NCI-H1694 (cell line): Measurements from ENCODE around the gene GZMM.
"Not testable (repeated sequence)": the region's sequence is repeated elsewhere in the genome, so short reads cannot be mapped to it uniquely, and the experiment has no call there.

Experiments
- DNase-seq: peaks from one replicate; lab custom pipeline; 2025; lab: John Stamatoyannopoulos, UW

The GZMM gene

GRCh38 chr19:583198-583967, 39.5 kb downstream of the GZMM start:
- no peak for DNase-seq

DNA sequence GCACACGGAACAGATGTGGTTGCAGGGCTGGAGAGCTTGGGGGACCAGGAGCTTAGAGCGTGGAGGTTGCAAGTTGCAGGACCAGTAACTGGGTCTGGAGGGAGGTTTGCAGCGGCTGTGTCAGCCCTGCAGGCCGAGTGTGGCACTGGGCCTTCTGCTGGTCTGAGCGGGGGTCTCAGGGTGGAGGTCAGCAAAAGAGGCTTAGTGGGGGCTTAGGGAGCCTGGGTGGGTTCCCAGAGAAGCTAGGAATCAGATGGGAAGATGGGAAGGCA, 40.1 kb downstream of the GZMM start:
- DNase-seq: no peak

- DNase-seq: peak; percentile 31
These were observed 40.6 kb downstream of the GZMM start for GRCh38 chr19:584240-585001.

- DNase-seq: not testable (repeated sequence)
These were observed 41.3 kb downstream of the GZMM start for GRCh38 chr19:585146-585545.

GRCh38 chr19:585551-586110, 41.8 kb downstream of the GZMM start:
- DNase-seq: no peak

- DNase-seq: peak; percentile 88
These were observed 44.4 kb downstream of the GZMM start for GRCh38 chr19:588093-588740.

DNA sequence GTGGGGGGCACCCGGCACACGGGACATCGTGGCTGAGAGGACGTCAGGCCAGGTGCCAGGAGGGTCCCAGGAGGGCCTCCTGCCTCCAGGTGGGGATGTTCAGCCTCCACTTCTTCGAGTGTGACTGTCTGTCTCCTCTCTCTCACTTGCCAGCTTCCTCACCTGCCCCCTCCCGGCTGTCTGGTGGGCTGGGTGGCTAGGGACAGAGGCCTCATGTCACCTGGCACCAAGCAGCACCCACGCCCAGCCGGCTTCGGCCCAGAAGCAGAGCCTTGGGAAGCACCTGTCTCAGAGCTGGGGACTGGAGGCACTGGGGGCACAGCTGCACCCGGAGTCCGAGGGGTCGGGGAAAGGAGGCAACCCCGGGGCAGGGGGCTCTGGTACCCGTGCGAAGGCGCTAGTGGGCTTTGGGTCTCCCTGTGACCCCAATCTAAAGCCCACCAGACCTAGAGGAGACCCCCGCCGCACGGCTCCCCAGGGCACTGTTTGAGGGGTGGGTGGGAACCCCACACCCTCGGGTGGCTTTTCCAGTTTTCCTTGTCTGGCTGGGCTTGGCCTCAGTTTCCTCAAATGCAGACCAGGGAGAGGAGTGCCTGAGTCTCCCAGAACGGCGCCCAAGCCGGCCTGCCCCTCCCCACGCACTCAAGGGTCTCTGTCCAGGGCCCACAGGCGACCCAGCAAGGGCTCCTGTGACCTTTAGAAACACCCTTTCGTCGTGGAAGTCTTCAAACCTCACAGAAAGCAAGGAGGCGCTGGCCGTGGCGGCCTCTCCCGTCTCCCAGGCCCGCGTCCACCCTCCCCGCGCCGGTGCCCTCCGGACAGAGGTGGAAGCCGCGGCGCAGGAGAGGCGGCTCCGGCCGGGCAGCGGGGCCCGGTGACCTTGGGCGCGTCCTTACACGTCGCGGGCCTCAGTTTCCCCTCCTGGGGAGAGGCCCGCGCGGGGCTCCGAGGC, 45.2 kb downstream of the GZMM start:
- DNase-seq: no peak

DNA sequence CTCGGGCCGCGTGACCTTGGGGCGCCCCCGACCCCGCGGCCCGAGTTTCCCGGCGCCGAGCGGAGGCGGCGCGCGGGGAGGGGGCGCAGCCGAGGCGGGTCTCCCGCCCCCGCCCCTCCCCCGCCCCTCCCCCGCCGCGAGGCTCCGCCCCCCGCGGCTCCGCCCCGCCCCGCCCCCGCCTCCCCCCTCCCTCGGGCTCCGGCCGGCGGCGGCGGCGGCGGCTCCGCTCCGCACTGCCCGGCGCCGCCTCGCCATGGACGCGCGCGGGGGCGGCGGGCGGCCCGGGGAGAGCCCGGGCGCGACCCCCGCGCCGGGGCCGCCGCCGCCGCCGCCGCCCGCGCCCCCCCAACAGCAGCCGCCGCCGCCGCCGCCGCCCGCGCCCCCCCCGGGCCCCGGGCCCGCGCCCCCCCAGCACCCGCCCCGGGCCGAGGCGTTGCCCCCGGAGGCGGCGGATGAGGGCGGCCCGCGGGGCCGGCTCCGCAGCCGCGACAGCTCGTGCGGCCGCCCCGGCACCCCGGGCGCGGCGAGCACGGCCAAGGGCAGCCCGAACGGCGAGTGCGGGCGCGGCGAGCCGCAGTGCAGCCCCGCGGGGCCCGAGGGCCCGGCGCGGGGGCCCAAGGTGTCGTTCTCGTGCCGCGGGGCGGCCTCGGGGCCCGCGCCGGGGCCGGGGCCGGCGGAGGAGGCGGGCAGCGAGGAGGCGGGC, 46.0 kb downstream of the GZMM start, which contains the start of gene HCN2:
TSS of gene HCN2 (plus strand) at position 189 of the 703 bp plus-strand sequence. CDS start at position 254, 65 bp downstream.
- no peak for DNase-seq

GRCh38 chr19:590396-590745, 46.5 kb downstream of the GZMM start:
- DNase-seq: no peak

DNA sequence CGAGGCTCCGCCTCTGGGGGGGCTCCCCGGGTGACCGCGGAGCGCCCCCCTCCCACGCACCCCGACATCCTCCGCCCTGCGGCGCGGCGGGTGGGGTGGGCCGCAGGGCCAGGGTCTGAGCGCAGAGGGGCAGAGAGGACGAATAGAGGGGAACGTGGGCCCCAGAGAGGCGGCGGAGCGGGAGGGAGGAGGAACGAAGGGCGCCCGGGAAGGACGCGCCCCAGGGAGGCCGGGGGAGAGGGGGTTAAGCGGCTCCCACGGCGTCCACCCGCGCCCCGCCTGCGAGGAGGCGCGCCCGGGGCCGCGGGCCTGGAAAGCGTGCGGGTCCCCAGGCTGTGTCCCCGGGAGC, 46.9 kb downstream of the GZMM start:
- no peak for DNase-seq

DNA sequence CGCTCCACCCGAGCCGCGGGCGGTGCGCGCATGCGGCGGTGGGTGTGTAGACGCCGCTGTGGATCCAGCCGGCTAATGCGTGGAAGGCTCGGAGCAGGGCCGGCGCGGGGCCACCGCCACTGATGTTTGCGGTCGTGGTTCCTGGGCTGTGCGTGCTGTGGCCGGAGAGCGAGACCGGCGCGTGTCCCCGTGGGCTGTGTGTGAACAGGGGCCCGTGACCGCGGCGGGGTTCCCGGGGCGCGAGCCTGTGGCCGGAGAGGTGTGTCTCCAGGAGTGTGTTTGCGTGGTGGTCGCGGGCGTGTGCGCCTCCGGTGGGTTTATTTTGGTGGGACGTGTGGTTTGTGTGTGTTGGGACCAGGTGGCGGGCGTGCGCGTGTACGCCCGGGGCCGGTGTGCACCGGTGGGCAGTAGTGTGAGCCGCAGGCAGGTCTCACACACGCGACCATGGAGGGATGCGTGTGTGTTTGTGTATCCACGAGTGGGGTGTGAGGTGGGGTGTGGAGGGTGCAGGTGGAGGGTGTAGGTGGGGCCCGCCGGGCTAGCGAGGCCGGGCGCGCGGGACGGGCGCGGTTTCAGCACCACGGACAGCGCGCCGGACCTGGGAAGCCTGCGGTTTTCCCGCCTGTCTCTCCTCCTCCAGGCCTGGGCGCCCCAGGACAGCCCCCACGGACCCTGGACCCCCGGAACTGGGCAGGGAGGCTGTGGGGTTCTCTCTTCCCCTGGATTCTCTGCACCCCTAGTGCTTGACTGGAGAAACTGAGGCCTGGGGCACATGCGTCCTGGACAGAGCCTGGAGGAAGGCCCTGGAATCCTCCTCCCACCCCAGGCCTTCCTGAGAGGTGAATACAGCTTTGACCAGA, 47.5 kb downstream of the GZMM start:
- DNase-seq: no peak

DNA sequence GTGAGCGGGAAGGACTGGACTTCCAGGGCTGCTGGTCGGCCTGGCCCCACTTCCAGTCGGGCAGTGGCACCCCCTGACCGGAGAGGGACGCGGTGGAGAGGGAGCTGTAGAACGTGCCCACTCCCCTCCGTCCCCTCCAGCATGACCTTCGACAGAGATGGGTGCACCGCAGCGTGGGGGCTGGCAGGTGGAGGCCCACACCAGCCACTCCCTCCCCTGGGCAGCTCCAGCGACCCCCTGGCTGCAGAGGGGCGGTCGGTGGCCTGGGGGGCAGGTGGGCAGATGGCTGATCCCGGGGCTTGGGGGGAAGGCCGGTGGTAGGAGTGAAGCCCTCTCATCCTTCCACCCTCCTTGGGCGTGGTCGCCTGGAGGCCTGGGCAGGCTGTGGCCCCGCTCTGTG, 48.2 kb downstream of the GZMM start:
- DNase-seq: no peak

- no peak for DNase-seq
These were observed 49.2 kb downstream of the GZMM start for GRCh38 chr19:593055-593454.

DNA sequence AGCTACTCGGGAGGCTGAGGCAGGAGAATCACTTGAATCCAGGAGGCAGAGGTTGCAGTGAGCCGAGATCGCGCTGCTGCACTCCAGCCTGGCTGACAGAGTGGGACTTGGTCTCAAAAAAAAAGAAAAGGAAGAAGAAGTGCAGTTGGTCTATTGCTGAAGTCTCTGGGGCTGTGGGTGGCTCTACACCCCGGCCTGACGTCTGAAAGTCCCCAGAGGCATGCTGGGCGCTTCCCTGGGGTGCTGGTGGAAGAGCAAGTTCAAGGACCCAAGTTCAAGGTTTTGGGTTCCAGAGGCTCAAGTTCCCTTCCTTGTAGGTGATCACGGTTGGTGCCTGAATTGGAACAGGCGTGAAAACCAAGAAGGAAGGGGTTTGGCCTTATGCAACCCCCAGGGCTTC, 49.7 kb downstream of the GZMM start:
- DNase-seq: no peak

GRCh38 chr19:594265-594870, 50.5 kb downstream of the GZMM start:
- no peak for DNase-seq

DNA sequence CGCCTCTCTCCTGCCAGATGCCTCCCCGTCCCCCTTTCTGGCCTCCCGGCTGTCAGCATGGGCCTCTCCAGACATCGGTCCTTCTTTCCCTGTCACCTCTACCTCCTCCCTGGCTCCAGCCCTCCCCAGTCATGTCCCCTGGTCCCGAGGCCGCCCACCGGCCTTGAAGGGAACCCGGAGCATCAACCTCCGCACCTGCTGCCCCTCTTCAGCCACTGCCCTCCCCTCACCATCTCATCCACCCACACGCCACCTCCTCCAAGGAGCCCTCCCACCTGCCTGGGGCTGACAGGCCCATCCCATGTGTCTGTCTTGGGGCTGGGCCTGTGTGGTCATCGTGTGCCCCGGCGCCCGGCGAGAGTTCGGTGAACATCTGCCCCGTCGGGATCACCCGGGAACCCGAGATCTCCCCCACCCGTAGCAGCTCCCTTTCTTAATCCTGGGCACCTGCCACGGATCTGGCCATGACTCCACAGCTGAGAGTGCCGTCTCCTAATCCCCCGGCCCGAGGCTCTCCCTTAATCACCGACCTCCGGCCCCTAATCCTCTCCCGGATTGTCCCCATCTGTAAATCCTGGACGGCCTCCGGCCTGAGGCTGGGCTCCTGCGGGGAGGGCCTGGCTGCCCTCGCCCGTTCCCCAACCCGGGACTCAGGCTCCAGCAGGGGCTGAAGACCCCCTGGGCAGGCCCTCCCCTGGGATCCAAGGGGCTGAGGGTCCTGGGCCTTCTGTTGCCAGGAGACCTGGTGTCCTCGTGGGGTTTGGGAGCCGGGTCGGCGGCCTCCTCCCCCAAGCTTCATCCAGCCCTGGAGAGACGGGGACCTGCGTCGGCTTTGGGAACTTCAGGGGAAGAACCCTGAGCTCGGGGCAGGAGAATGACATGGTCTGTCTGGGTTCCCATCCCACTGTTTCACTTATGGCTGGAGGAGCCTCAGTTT, 51.7 kb downstream of the GZMM start:
- no peak for DNase-seq

GRCh38 chr19:596263-596655, 52.4 kb downstream of the GZMM start:
- DNase-seq: no peak

- DNase-seq: no peak
These were observed 53.8 kb downstream of the GZMM start for GRCh38 chr19:597406-598315.
